GM12875 (cell line): ENCODE results near the gene SDCCAG8.
A peak's percentile ranks its signal among the peaks of the same experiment; 100 is the strongest.

ENCODE experiments used
- H3K4me3 ChIP-seq: one replicate; pipeline ENCODE4 v1.5.1; 2011; ENCODE audit warnings: low read depth, low read length, control low read depth
- TF ChIP-seq, protein P1 (sequence below): IDR thresholded peaks from 2 replicates; pipeline ENCODE4 v1.5.1; 2011; ENCODE audit warnings: low read depth, mild to moderate bottlenecking, control low read depth, inconsistent platforms, low read length, moderate library complexity, borderline replicate concordance; ENCODE audit not compliant: insufficient read depth

Gene SDCCAG8

GRCh38 chr1:243477731-243478290, 222.0 kb downstream of the SDCCAG8 start:
- TF ChIP-seq, protein P1, sequence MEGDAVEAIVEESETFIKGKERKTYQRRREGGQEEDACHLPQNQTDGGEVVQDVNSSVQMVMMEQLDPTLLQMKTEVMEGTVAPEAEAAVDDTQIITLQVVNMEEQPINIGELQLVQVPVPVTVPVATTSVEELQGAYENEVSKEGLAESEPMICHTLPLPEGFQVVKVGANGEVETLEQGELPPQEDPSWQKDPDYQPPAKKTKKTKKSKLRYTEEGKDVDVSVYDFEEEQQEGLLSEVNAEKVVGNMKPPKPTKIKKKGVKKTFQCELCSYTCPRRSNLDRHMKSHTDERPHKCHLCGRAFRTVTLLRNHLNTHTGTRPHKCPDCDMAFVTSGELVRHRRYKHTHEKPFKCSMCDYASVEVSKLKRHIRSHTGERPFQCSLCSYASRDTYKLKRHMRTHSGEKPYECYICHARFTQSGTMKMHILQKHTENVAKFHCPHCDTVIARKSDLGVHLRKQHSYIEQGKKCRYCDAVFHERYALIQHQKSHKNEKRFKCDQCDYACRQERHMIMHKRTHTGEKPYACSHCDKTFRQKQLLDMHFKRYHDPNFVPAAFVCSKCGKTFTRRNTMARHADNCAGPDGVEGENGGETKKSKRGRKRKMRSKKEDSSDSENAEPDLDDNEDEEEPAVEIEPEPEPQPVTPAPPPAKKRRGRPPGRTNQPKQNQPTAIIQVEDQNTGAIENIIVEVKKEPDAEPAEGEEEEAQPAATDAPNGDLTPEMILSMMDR: no peak
- no peak overlapping the region for H3K4me3 ChIP-seq

- H3K4me3 ChIP-seq: no peak overlapping the region
- TF ChIP-seq, protein P1: no peak
Measured at GRCh38 chr1:243481101-243481500, 225.3 kb downstream of the SDCCAG8 start.

GRCh38 chr1:243482141-243483022, 226.5 kb downstream of the SDCCAG8 start:
- TF ChIP-seq, protein P1: no peak
- peak overlapping the region; percentile 23 for H3K4me3 ChIP-seq

DNA sequence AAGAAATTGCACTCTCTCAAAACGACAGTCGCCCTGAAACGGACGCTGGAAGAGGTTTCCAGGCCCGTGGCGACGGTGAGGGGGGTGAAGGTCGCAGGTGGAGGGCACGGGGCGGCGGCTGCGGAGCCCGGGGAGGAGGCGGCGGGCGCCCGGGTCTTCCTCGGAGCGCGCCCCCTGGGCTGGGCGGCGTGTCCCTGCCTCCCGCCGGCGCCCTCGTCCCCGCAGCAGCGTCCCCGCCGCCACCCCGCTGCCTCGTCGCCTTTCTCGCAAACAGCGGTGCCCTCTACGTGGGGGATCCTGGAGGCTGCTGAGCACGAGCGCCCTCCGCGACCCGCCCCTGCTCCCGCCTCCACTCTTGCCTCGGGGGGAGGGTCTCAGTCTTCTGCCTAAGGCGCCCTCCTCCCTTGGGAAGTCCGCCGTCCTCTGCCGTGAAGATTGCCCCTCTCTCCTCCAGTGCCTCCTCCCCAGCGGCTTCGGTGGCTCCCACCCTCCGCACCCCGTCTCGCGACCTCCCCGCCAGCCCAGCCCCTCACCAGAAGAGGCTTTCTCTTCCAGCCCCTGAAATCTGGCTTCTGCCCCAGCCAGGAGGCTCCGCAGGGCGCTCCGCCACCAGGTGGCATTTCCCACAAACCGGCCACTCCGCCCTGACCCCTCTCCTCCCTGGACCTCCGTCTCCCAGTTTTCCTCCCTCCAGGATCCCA, 227.4 kb downstream of the SDCCAG8 start:
- peak overlapping the region; percentile 23 for H3K4me3 ChIP-seq

DNA sequence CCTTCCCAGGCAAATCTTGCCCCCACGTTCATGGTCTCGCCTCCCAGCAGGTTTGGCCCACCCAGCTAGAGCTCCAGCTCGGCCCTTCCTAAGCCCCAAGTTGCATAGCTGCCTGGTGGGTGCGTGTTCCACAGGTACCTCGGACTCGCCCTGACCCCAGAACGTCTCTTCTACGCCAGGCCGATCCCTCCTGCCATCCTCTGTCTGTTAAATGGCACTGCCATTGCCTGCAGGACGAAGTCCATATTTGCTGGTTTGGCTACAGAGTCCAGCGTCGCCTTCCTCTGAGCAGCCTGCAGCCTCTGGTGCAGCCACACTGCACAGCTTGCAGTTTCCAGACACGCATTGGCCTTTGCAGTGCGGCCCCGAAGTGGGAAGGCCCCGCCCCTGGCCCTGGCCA, 228.1 kb downstream of the SDCCAG8 start:
- TF ChIP-seq, protein P1: no peak
- H3K4me3 ChIP-seq: no peak overlapping the region

More for the DNA sequence above, 227.4 kb downstream of the SDCCAG8 start:
- TF ChIP-seq, protein P1: no peak

DNA sequence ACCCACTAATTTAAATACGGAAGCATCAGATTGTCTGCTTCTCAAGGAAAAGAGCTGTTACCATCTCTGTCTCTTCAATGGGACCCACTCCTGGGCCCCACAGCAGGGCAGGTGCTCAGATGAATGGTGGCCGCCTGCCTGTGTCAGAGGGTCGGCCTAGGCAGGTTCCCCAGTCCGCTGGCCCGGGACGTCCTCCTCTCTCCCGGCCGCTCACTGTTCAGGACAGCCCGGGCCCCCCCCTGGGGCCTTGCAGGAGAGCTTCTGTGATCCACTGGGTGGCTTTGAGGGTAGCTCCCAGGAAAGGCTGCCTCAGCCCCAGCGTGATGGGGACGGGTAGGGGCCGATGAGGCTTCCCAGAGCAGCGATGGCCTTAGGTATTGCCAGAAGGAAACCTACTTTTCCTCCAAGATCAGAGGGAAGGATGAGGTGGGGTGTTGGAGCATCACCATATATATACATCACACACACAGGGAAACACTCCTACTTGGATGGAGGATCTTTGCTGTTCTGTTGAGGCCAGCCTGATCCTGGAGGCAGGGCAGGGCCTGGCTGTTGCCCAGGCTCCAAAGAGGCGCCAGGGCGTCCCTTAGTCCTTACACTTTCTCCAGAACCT, 231.3 kb downstream of the SDCCAG8 start:
- TF ChIP-seq, protein P1: no peak
- H3K4me3 ChIP-seq: no peak overlapping the region
